H1 (cell line): ENCODE data around the gene WDR31. TPM values are rescaled to one million over a fixed set of nuclear protein-coding genes. Genes with fewer than 3 reads are reported as not detected.

Source experiments
- BACH1 ChIP-seq: IDR thresholded peaks from 2 replicates; pipeline ENCODE4 v1.6.1; 2012; ENCODE audit warnings: low read length, improper control_type of control experiment
- CBX8 ChIP-seq: fragments of 300-800, 300-1000 bp; sonication (generic); IDR thresholded peaks from 2 replicates; pipeline ENCODE4 v1.7.1; 2016; ENCODE audit warnings: low read depth, low read length, borderline replicate concordance
- CHD2 ChIP-seq: IDR thresholded peaks from 2 replicates; pipeline ENCODE4 v1.6.1; 2012; ENCODE audit warnings: low read length, improper control_type of control experiment
- CREB1 ChIP-seq: IDR thresholded peaks from 2 replicates; pipeline ENCODE4 v1.6.1; 2012; ENCODE audit warnings: inconsistent platforms
- EGR1 ChIP-seq: IDR thresholded peaks from 2 replicates; pipeline ENCODE4 v1.6.1; 2011; ENCODE audit warnings: low read depth, low read length, borderline replicate concordance
- EZH2 ChIP-seq: fragments of 200-600 bp; sonication (generic); IDR thresholded peaks from 2 replicates; pipeline ENCODE4 v1.7.1; 2012; ENCODE audit warnings: low read depth, mild to moderate bottlenecking, moderate library complexity, low read length, inconsistent platforms; ENCODE audit not compliant: severe bottlenecking
- GABPA ChIP-seq: IDR thresholded peaks from 2 replicates; pipeline ENCODE4 v1.6.1; 2011; ENCODE audit warnings: mild to moderate bottlenecking, low read length, moderate library complexity, borderline replicate concordance; ENCODE audit not compliant: insufficient read depth
- GTF2F1 ChIP-seq: IDR thresholded peaks from 2 replicates; pipeline ENCODE4 v1.6.1; 2012; ENCODE audit warnings: low read depth, low read length, improper control_type of control experiment, borderline replicate concordance
- HDAC2 ChIP-seq, 2 experiments: fragments of 300-600 bp in 1 of 2; sonication (generic) in 1 of 2; IDR thresholded peaks; 2 replicates each; pipeline ENCODE4 v1.6.1; 2011 to 2012; ENCODE audit warnings: low read depth in 2 of 2, low read length in 2 of 2, mild to moderate bottlenecking in 2 of 2, moderate library complexity in 2 of 2, borderline replicate concordance in 1 of 2, inconsistent platforms in 1 of 2
- JUN ChIP-seq: IDR thresholded peaks from 2 replicates; pipeline ENCODE4 v1.6.1; 2011; ENCODE audit warnings: low read depth, mild to moderate bottlenecking, improper control_type of control experiment, low read length
- NRF1 ChIP-seq: IDR thresholded peaks from 2 replicates; pipeline ENCODE4 v1.6.1; 2011; ENCODE audit warnings: mild to moderate bottlenecking, low read depth, low read length, improper control_type of control experiment
- RAD21 ChIP-seq, 2 experiments: IDR thresholded peaks in 1 of 2; conservative IDR thresholded peaks in 1 of 2; 2 replicates each; pipeline ENCODE4 v1.6.1; 2011; ENCODE audit warnings: low read depth in 2 of 2, low read length in 2 of 2, improper control_type of control experiment in 1 of 2, inconsistent platforms in 1 of 2, mild to moderate bottlenecking in 1 of 2, moderate library complexity in 1 of 2
- SAP30 ChIP-seq: fragments of 300-600 bp; sonication (generic); IDR thresholded peaks from 2 replicates; pipeline ENCODE4 v1.7.1; 2012; ENCODE audit warnings: low read length, moderate library complexity, mild to moderate bottlenecking, inconsistent platforms; ENCODE audit not compliant: insufficient read depth, insufficient replicate concordance
- SP4 ChIP-seq: IDR thresholded peaks from 2 replicates; pipeline ENCODE4 v1.6.1; 2012; ENCODE audit warnings: low read length, inconsistent platforms
- TBP ChIP-seq: IDR thresholded peaks from 2 replicates; pipeline ENCODE4 v1.6.1; 2011; ENCODE audit warnings: low read depth, low read length, improper control_type of control experiment
- TCF12 ChIP-seq: IDR thresholded peaks from 2 replicates; pipeline ENCODE4 v1.6.1; 2011; ENCODE audit warnings: low read depth, mild to moderate bottlenecking, low read length
- ZNF274 ChIP-seq: IDR thresholded peaks from 2 replicates; pipeline ENCODE4 v1.7.0; 2012; ENCODE audit warnings: low read length, borderline replicate concordance; ENCODE audit errors: extremely low read depth
- polyA plus RNA-seq, 7 experiments: library from polyadenylated mRNA; depleted of rRNA in 3 of 7; stranded (reverse) in 5 of 7; unstranded in 2 of 7; fragments of >200 nt in 5 of 7; fragments of 200-250 nt in 2 of 7; gene quantifications; 1 replicate in 5 of 7; 2 replicates in 1 of 7; 4 replicates in 1 of 7; pipeline versions ENCODE4 v1.2.1 to v1.2.3, GENCODE V29; 2011 to 2013; ENCODE audit warnings: missing spikeins in 2 of 7, mixed read lengths in 2 of 7
- total RNA-seq: library from RNA; stranded (reverse); fragmentation: NEBNext Ultra II Directional; extraction: Animal tissue kit (Norgen Biotek cat#: 25700); gene quantifications from 2 replicates; pipeline ENCODE4 v1.2.1, GENCODE V29; 2021
- TF ChIP-seq, protein P1 (sequence below): IDR thresholded peaks from 2 replicates; pipeline ENCODE4 v1.6.1; 2012; ENCODE audit warnings: inconsistent platforms

Gene WDR31
- total and polyA plus RNA-seq, 2 of the 8 experiments (the other 6 are each of a cell fraction or from before 2014, with no cell fraction given): 0.27 to 0.28 TPM

DNA sequence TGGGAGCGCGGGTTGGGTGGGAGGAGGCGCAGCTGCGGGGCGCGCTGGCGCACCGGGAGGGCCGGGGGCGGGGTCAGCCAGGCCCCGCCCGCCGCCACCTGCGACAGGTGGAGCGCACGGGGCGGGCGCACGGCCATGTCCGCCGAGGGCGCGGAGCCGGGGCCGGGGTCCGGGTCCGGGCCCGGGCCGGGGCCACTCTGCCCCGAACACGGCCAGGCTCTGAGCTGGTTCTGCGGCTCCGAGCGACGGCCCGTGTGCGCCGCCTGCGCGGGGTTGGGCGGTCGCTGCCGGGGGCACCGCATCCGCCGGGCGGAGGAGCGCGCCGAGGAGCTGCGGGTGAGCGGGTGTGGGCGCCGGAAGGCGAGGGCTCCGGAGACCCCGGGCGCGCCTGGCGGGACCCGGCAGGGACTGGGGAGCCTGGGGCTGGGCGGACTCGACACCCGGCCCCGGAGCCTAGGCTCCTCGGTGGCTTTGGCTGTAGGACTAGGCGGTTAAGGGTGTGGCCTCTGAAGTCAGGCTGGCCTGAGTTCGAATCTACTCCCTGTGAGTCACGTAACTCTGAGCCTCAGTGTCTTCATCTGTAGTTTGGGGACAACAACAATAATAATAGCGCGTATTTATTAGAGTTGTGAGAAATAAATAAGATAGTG lies 9.5 kb upstream of the WDR31 start, which contains the start of gene BSPRY (continued):
- no peak for TF ChIP-seq JUN
- TF ChIP-seq BACH1: no peak
- TF ChIP-seq, protein P1, sequence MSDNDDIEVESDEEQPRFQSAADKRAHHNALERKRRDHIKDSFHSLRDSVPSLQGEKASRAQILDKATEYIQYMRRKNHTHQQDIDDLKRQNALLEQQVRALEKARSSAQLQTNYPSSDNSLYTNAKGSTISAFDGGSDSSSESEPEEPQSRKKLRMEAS: peak; percentile 40; the same call in 1 of the 2 replicates
- peak; percentile 5 to 65; a peak in 1 of 4 replicates for TF ChIP-seq HDAC2 (IDR thresholded peaks at IDR 0.05; ENCODE audit: borderline replicate concordance in 1 of 2, low read depth in 2 of 2, low read length in 2 of 2)
- TF ChIP-seq SAP30: no peak
- TF ChIP-seq NRF1: no peak
- no peak for TF ChIP-seq SP4
- no peak for TF ChIP-seq GTF2F1
- TF ChIP-seq TCF12: no peak
- TF ChIP-seq EGR1: no peak
- no peak for TF ChIP-seq CREB1
- no peak for TF ChIP-seq CHD2
- no peak for TF ChIP-seq ZNF274
- TF ChIP-seq RAD21 (IDR thresholded peaks at IDR 0.05 in 1 of 2, conservative IDR thresholded peaks at IDR 0.05 in 1 of 2; ENCODE audit: low read depth in 2 of 2, low read length in 2 of 2): 0 out of 4 replicates have a peak, but pooled peaks of 1 of the 2 experiments have one; percentile 0
- 0 out of 2 replicates have a peak, but pooled peaks have one; percentile 40 for TF ChIP-seq TBP
- no peak for TF ChIP-seq GABPA
- peak; percentile 13 for TF ChIP-seq EZH2
- TF ChIP-seq CBX8: no peak
